Fibroblast of mammary gland (primary cell): ENCODE results near the gene GNPDA1.
A peak's percentile ranks its signal among the peaks of the same experiment; 100 is the strongest.

ENCODE experiments used
- DNase-seq: peaks from one replicate; pipeline ENCODE4 v3.0.0-alpha.2; 2010; ENCODE audit warnings: low read depth
- H3K4me3 ChIP-seq: 2 replicates; pipeline ENCODE4 v1.5.1; 2011; ENCODE audit warnings: low read depth, mild to moderate bottlenecking, low read length, moderate library complexity; ENCODE audit not compliant: control insufficient read depth
- TF ChIP-seq, protein P1 (sequence below): conservative IDR thresholded peaks from 2 replicates; pipeline ENCODE4 v1.5.1; 2011; ENCODE audit warnings: low read depth, low read length, inconsistent platforms; ENCODE audit not compliant: control insufficient read depth, insufficient read depth

GNPDA1 gene

DNA sequence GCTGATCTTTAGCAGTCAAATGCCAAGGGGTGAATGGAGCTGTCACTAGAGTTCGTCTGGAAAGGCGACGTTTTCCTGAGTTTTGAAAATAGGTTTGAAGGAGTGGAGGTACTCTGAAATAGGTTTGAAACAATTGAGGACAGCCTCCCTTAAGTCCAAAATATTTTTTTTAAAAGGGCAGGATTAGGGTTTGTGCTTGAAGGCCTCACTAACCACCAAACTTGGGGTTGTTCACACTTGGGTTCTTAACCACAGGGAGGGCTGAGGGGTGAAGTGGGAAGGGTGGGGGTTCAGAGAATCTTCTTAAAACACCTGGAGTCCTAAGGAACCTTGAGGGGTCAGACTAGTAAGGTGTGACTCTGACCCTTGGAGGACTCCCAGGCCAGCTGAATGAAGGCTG is 51.4 kb downstream of the GNPDA1 start:
- TF ChIP-seq, protein P1, sequence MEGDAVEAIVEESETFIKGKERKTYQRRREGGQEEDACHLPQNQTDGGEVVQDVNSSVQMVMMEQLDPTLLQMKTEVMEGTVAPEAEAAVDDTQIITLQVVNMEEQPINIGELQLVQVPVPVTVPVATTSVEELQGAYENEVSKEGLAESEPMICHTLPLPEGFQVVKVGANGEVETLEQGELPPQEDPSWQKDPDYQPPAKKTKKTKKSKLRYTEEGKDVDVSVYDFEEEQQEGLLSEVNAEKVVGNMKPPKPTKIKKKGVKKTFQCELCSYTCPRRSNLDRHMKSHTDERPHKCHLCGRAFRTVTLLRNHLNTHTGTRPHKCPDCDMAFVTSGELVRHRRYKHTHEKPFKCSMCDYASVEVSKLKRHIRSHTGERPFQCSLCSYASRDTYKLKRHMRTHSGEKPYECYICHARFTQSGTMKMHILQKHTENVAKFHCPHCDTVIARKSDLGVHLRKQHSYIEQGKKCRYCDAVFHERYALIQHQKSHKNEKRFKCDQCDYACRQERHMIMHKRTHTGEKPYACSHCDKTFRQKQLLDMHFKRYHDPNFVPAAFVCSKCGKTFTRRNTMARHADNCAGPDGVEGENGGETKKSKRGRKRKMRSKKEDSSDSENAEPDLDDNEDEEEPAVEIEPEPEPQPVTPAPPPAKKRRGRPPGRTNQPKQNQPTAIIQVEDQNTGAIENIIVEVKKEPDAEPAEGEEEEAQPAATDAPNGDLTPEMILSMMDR: no peak
- no peak overlapping the region for H3K4me3 ChIP-seq
- DNase-seq: no peak

DNA sequence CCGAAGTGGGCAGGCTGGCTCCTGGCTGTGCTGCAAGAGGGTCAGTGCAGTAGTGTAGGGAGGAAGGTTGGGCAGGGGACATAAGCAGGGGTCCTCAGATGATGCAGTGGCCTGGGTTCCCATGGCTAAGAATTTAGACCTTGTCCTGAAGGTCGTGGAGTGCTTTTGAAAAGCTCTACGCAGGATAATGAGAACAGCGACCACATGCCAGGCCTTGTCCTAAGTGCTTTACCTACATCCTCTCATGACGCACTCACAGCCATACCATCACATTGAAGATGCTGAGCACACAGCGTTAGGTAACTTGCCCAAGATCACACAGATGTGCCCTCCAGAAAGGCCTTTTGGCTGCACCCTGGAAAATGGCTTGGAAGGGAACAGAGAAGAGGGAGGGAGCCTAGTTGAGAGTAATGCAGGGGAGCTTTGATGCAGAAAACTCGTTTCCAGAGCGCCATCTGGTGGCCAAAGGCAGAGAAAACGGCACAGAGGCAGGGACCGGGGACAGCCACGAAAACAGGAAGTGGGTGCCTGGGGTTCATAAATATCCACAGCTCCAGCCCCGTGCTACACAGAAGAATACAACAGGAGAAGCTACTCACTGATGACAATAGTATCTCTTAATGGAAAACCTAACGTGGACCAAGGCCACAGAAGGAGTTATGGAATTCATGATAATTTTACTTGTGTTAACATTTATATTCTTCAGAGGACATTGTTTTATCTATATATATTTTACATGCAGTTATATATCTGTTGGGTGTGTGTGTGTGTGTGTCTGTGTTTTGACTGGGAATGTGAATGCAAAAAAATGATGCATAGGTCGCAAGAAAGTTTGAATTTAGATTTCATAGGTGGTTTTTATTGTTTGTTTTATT is 52.1 kb downstream of the GNPDA1 start:
- TF ChIP-seq, protein P1: peak; percentile 93
- peak; percentile 78 for DNase-seq
- no peak overlapping the region for H3K4me3 ChIP-seq

DNA sequence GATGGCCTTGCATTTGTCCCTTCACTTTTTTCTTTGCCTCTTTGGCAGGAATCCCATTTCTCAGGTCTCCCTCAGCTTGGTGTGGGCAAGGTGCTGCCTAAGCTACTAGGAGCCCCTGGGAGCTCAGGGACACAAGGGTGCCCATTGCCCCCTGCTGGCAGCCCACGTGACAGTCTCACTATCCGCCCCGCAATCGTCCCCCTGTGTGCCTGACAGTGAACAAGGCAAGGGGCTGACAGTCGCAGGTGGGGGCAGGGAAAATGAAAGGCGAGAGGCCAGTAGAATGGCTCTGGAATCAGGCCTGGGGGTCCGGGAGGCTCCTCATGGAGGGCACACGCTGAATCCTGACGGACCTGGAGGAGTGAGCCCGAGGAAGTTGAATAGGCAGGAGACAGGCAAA is 52.8 kb downstream of the GNPDA1 start:
- TF ChIP-seq, protein P1: peak; percentile 27
- no peak overlapping the region for H3K4me3 ChIP-seq
- DNase-seq: no peak

DNA sequence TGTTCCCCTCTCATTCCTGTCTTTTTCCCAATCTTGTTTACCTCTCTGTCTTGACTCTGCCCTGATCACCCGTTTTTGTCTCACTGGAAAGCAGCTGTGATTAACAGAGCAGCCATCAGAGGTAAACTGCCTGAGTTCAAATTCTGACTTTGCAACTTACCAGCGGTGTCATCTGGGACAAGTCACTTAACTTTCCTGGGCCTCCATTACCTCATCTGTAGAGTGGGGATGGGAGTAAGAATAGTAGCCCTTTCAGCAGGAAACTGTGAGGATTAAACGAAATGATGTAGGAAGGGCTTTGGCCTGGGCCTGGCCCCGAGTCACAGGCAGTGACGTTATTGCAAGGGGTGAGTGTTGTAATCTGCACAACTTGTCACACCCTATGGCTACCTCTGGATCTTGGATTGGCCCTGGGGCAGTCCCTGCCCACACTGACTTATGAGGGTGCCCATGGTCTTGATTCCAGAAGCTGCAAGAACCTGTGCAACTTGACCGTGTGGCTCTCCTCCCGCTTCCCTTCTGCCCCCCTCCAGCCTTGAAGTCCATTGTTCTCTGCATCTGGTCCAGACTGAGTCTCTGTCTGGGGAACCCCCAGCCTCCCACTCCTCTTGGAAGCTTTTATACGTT is 54.2 kb downstream of the GNPDA1 start:
- TF ChIP-seq, protein P1: no peak
- no peak overlapping the region for H3K4me3 ChIP-seq
- DNase-seq: peak; percentile 57

DNA sequence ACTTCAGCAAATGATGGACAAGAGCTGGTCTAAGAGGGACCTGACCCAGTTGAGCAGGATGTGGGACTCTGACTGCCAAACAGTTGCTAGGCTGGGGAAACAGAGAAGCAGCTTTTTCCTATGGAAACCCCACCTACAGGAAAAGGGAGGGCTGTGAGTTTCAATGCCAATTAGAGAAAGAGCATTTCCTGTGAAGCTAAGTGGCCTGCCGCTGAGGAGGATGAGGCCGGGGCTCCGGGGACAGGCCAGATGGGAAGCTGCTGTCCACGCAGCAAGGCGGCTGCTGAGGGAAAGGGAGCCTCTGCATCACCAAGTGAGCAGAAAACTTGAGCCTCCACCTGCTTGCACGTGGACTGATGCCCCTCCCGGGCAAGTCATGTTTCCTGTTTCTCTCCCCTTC is 54.7 kb downstream of the GNPDA1 start, which contains the start of gene PCDH12:
PCDH12 (minus strand) TSS at position 90 of the 400 bp plus-strand sequence. CDS start 351 bp downstream, outside the sequence.
- H3K4me3 ChIP-seq: no peak within 1 kb of the TSS
- DNase-seq: peak; percentile 14
- TF ChIP-seq, protein P1: no peak

DNA sequence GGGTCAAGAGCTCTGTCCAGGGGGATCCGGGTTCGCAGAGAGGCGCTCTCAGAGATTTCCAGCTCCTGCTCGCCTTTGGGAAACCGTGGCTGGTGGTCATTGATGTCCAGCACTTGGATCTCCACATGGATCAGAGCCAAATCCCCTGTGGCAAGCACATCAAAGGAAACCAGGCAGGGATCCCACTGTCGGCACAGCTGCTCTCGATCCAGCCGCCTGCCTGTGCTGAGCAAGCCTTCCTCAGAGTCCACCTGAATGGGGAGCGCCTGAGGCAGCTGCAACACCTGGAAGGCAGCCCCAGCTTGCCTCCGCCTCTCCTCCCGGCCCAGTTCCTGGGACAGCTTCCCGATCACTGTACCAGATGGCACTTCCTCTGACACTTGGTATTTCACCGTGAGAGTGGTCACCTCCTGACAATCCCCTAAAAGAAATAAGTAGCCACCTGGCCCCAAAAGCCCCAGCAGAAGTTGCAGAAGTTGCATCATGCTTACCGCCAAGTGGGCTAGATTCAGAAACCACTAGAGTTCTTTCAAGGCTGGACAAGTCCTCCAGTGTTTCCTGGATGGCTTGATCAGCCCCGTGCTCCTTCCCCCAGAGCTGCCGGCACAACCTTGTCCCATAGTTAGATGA is 55.3 kb downstream of the GNPDA1 start:
- H3K4me3 ChIP-seq: no peak overlapping the region
- no peak for DNase-seq
- TF ChIP-seq, protein P1: no peak
